GM12878 (cell line): ENCODE measurements around the gene COL21A1. TPM values are rescaled to one million over a fixed set of nuclear protein-coding genes. Genes with fewer than 3 reads are reported as not detected.

Experiments used
- ATAC-seq: fragments of 200-7000 bp; cut with Tn5 transposase; 3 replicates; pipeline ENCODE4 v1.9.1; 2020; ENCODE audit warnings: mild to moderate bottlenecking, moderate library complexity
- BruUV-seq: library from RNA; stranded (reverse); fragments of 400-500 nt; replicated peaks from 2 replicates; lab custom pipeline; 2021; lab: Mats Ljungman, UMichigan
- CTCF ChIA-PET: fragments of 300-600 bp; sonication (Branson Sonifier 250); formaldehyde crosslinking; extraction: SDS; loops from one replicate; lab custom pipeline; 2021; ENCODE audit warnings: inconsistent platforms; lab: Yijun Ruan, JAX
- POLR2A ChIA-PET: fragments of 350-600 bp; formaldehyde crosslinking; extraction: SDS; loops from one replicate; lab custom pipeline; 2021; ENCODE audit warnings: inconsistent platforms; lab: Charles Lee
- RAD21 ChIA-PET: fragments of 300-600 bp; sonication (Branson Sonifier 250); formaldehyde crosslinking; loops from one replicate; lab custom pipeline; 2023; ENCODE audit warnings: antibody characterized with exemption; ENCODE audit not compliant: unreplicated experiment; lab: Charles Lee
- SMC1A ChIA-PET: fragments of 300-600 bp; sonication (Branson Sonifier 250); formaldehyde crosslinking; loops from one replicate; lab custom pipeline; 2023; ENCODE audit not compliant: unreplicated experiment, uncharacterized antibody; lab: Charles Lee
- DNase-seq: peaks from one replicate; pipeline ENCODE4 v3.0.0-alpha.2; 2011; ENCODE audit warnings: low read depth, low spot score
- FAIRE-seq: peaks from 3 replicates; lab custom pipeline; 2011; peaks lifted over from hg19 to GRCh38; lab: Jason Lieb, UNC
- H2AFZ ChIP-seq: 2 replicates; pipeline ENCODE4 v1.6.0; 2011; ENCODE audit warnings: low read depth, low read length, control low read depth; ENCODE audit not compliant: control insufficient read depth
- H3K27ac ChIP-seq: 2 replicates; pipeline ENCODE4 v1.5.1; 2011; ENCODE audit warnings: control low read depth; ENCODE audit not compliant: control insufficient read depth, insufficient read depth
- H3K27me3 ChIP-seq, 2 experiments: replicated peaks in 1 of 2; 2 replicates each; pipeline versions ENCODE4 v1.6.0 to v1.6.1; 2011; ENCODE audit warnings: low read length in 1 of 2; ENCODE audit not compliant: control insufficient read depth in 2 of 2, insufficient read depth in 2 of 2
- H3K36me3 ChIP-seq, 2 experiments: 2 replicates each; pipeline ENCODE4 v1.5.1; 2011; ENCODE audit warnings: low read length in 1 of 2; ENCODE audit not compliant: control insufficient read depth in 2 of 2, insufficient read depth in 2 of 2
- H3K4me1 ChIP-seq: 2 replicates; pipeline ENCODE4 v1.6.1; 2011; ENCODE audit warnings: mild to moderate bottlenecking, low read length, moderate library complexity, mixed read lengths; ENCODE audit not compliant: control insufficient read depth, insufficient read depth
- H3K4me2 ChIP-seq: 2 replicates; pipeline ENCODE4 v1.6.0; 2011; ENCODE audit warnings: control low read depth; ENCODE audit not compliant: control insufficient read depth, insufficient read depth
- H3K4me3 ChIP-seq: fragments of 200-600 bp; sonication (generic); 2 replicates; pipeline ENCODE4 v1.5.1; 2016
- H3K79me2 ChIP-seq: 2 replicates; pipeline ENCODE4 v1.6.0; 2011; ENCODE audit warnings: low read length; ENCODE audit not compliant: control insufficient read depth, insufficient read depth
- H3K9ac ChIP-seq: 2 replicates; pipeline ENCODE4 v1.8.0; 2011; ENCODE audit warnings: low read length, control low read depth, mixed read lengths; ENCODE audit not compliant: control insufficient read depth, insufficient read depth
- H3K9me3 ChIP-seq: replicated peaks from 3 replicates; pipeline ENCODE4 v1.5.1; 2011; ENCODE audit warnings: mild to moderate bottlenecking, low read length; ENCODE audit not compliant: control insufficient read depth, insufficient read depth
- H4K20me1 ChIP-seq: 2 replicates; pipeline ENCODE4 v1.6.0; 2011; ENCODE audit not compliant: control insufficient read depth, insufficient read depth
- ATF7 ChIP-seq: fragments of 450-650 bp; IDR thresholded peaks from 2 replicates; pipeline ENCODE4 v1.6.1; 2016; ENCODE audit warnings: low read depth, mild to moderate bottlenecking
- FOXK2 ChIP-seq: fragments of 450-650 bp; IDR thresholded peaks from 2 replicates; pipeline ENCODE4 v1.6.1; 2017; ENCODE audit warnings: mild to moderate bottlenecking, moderate library complexity
- FOXM1 ChIP-seq: IDR thresholded peaks from 2 replicates; pipeline ENCODE4 v1.6.1; 2012; ENCODE audit warnings: low read depth, mild to moderate bottlenecking, inconsistent platforms, low read length, moderate library complexity
- HCFC1 ChIP-seq: fragments of 150-350 bp; IDR thresholded peaks from 2 replicates; pipeline ENCODE4 v1.6.1; 2014; ENCODE audit warnings: low read length
- IRF4 ChIP-seq: IDR thresholded peaks from 2 replicates; pipeline ENCODE4 v1.6.1; 2011; ENCODE audit warnings: low read depth, low read length
- JUNB ChIP-seq: IDR thresholded peaks from 2 replicates; pipeline ENCODE4 v1.6.1; 2016; ENCODE audit warnings: antibody characterized with exemption, mild to moderate bottlenecking
- MEF2A ChIP-seq: IDR thresholded peaks from 2 replicates; pipeline ENCODE4 v1.6.1; 2011; ENCODE audit warnings: low read depth, mild to moderate bottlenecking, low read length, moderate library complexity; ENCODE audit not compliant: insufficient read depth
- NBN ChIP-seq: fragments of 450-650 bp; IDR thresholded peaks from 2 replicates; pipeline ENCODE4 v1.6.1; 2016
- NR2C2 ChIP-seq: IDR thresholded peaks from 2 replicates; pipeline ENCODE4 v1.6.1; 2011; ENCODE audit warnings: borderline replicate concordance, low read depth; ENCODE audit not compliant: control insufficient read depth, insufficient read length
- PAX5 ChIP-seq: IDR thresholded peaks from 2 replicates; pipeline ENCODE4 v1.6.1; 2011; ENCODE audit warnings: low read depth, low read length, borderline replicate concordance
- PML ChIP-seq: IDR thresholded peaks from 2 replicates; pipeline ENCODE4 v1.6.1; 2012; ENCODE audit warnings: low read length, inconsistent platforms
- POLR2AphosphoS2 ChIP-seq: IDR thresholded peaks from 2 replicates; pipeline ENCODE4 v1.6.1; 2011; ENCODE audit warnings: low read depth, mild to moderate bottlenecking, low read length, improper control_type of control experiment, moderate library complexity
- RBBP5 ChIP-seq: fragments of 200-600 bp; sonication (generic); conservative IDR thresholded peaks from 2 replicates; pipeline ENCODE4 v1.6.1; 2016
- RCOR1 ChIP-seq: conservative IDR thresholded peaks from 2 replicates; pipeline ENCODE4 v1.6.1; 2012; ENCODE audit warnings: low read depth, low read length, improper control_type of control experiment
- RUNX3 ChIP-seq: IDR thresholded peaks from 2 replicates; pipeline ENCODE4 v1.6.1; 2012; ENCODE audit warnings: low read length, inconsistent platforms
- SIX5 ChIP-seq: IDR thresholded peaks from 2 replicates; pipeline ENCODE4 v1.6.1; 2011; ENCODE audit warnings: mild to moderate bottlenecking, low read depth, low read length, moderate library complexity; ENCODE audit not compliant: severe bottlenecking
- SPI1 ChIP-seq: IDR thresholded peaks from 2 replicates; pipeline ENCODE4 v1.6.1; 2011; ENCODE audit warnings: low read depth, mild to moderate bottlenecking, low read length, moderate library complexity, borderline replicate concordance; ENCODE audit not compliant: insufficient read depth
- ZNF24 ChIP-seq: fragments of 450-650 bp; IDR thresholded peaks from 2 replicates; pipeline ENCODE4 v1.6.1; 2017; ENCODE audit warnings: antibody characterized with exemption, mild to moderate bottlenecking
- WGBS: methylation state at CpG from one replicate; pipeline ENCODE4 v1.1.6; 2016; ENCODE audit warnings: low lambda C conversion rate; ENCODE audit not compliant: insufficient replicate concordance, insufficient coverage; ENCODE audit errors: missing lambda C conversion rate; 5-methylcytosine and 5-hydroxymethylcytosine counted together
- in situ Hi-C: fragments of 300-500 bp; cut with MboI; formaldehyde crosslinking; loops from 9 replicates; pipeline ENCODE4 v1.14.3; 2018; ENCODE audit warnings: mixed read lengths
- intact Hi-C: fragments of 100-400 bp; cut with micrococcal nuclease; formaldehyde crosslinking; loops from one replicate; pipeline ENCODE4 v1.14.2; 2022; ENCODE audit not compliant: unreplicated experiment
- polyA plus RNA-seq, 11 experiments: library from polyadenylated mRNA; depleted of rRNA in 4 of 11; unstranded in 6 of 11; stranded (reverse) in 5 of 11; fragments of >200 nt; fragmentation: Nextera tagmentation in 4 of 11; fragmentation: Illumina TruSeq in 1 of 11; extraction: Ambion mirVana in 4 of 11; extraction: Trizol in 1 of 11; gene quantifications; 1 replicate in 1 of 11; 2 replicates in 10 of 11; pipeline versions ENCODE4 v1.2.1 to v1.2.3, GENCODE V29; 2011 to 2016; ENCODE audit warnings: inconsistent platforms in 2 of 11, missing spikeins in 2 of 11, low read depth in 1 of 11
- total RNA-seq, 4 experiments: library from RNA; depleted of rRNA in 3 of 4; stranded (reverse); fragments of >200 nt in 3 of 4; fragmentation: Illumina TruSeq in 1 of 4; extraction: Trizol in 1 of 4; gene quantifications; 2 replicates each; pipeline versions ENCODE4 v1.2.1 to v1.2.3, GENCODE V29; 2013 to 2021
- TF ChIP-seq, protein P1 (sequence below): IDR thresholded peaks from 2 replicates; pipeline ENCODE4 v1.6.1; 2012; ENCODE audit warnings: improper control_type of control experiment, low read depth, low read length; ENCODE audit not compliant: insufficient replicate concordance
- TF ChIP-seq, protein P2 (sequence below): fragments of 450-650 bp; IDR thresholded peaks from 2 replicates; pipeline ENCODE4 v1.6.1; 2017; ENCODE audit warnings: mild to moderate bottlenecking

The COL21A1 gene
- total and polyA plus RNA-seq, 10 of the 15 experiments (the other 5 are each of a cell fraction or from before 2014, with no cell fraction given): 0.10 TPM; not detected in 9

- no peaks in the 10 kb centered on the region for H3K79me2 ChIP-seq
- no peak for DNase-seq
- no peaks in the 10 kb centered on the region for H3K4me1 ChIP-seq
- WGBS: 25% methylated on average over 2 of the region's 2 CpGs
- no peaks in the 10 kb centered on the region for H4K20me1 ChIP-seq
- H3K9ac ChIP-seq: no peak overlapping the region
- SMC1A ChIA-PET: no interaction called here
- intact Hi-C loops (no loop called here), in situ Hi-C loops (no loop called here)
- no TSS peak for BruUV-seq
- ATAC-seq: peak; percentile 86
- FAIRE-seq: no peak
- H3K9me3 ChIP-seq: no peaks in the 10 kb centered on the region
- RAD21 ChIA-PET: no interaction called here
- no peak overlapping the region for H3K27ac ChIP-seq
- H2AFZ ChIP-seq: no peak overlapping the region
- H3K36me3 ChIP-seq: no peaks in the 10 kb centered on the region
- H3K27me3 ChIP-seq: peaks cover 0 to 4% of the 10 kb centered on the region in 2 experiments; a peak in 2 of 4 replicates
- CTCF ChIA-PET: no interaction called here
- no peak overlapping the region for H3K4me2 ChIP-seq
- POLR2A ChIA-PET: no interaction called here
- no peak overlapping the region for H3K4me3 ChIP-seq
- no peak for TF ChIP-seq PAX5
- peak; percentile 9; the same call in 1 of the 2 replicates for TF ChIP-seq SPI1
- no peak for TF ChIP-seq RCOR1
- peak; percentile 16; the same call in 1 of the 2 replicates for TF ChIP-seq RUNX3
- TF ChIP-seq ZNF24: peak; percentile 68
- TF ChIP-seq HCFC1: no peak
- peak; percentile 16; the same call in 1 of the 2 replicates for TF ChIP-seq JUNB
- TF ChIP-seq SIX5: no peak
- TF ChIP-seq IRF4: no peak
- no peak for TF ChIP-seq NR2C2
- no peak for TF ChIP-seq MEF2A
- TF ChIP-seq, protein P1, sequence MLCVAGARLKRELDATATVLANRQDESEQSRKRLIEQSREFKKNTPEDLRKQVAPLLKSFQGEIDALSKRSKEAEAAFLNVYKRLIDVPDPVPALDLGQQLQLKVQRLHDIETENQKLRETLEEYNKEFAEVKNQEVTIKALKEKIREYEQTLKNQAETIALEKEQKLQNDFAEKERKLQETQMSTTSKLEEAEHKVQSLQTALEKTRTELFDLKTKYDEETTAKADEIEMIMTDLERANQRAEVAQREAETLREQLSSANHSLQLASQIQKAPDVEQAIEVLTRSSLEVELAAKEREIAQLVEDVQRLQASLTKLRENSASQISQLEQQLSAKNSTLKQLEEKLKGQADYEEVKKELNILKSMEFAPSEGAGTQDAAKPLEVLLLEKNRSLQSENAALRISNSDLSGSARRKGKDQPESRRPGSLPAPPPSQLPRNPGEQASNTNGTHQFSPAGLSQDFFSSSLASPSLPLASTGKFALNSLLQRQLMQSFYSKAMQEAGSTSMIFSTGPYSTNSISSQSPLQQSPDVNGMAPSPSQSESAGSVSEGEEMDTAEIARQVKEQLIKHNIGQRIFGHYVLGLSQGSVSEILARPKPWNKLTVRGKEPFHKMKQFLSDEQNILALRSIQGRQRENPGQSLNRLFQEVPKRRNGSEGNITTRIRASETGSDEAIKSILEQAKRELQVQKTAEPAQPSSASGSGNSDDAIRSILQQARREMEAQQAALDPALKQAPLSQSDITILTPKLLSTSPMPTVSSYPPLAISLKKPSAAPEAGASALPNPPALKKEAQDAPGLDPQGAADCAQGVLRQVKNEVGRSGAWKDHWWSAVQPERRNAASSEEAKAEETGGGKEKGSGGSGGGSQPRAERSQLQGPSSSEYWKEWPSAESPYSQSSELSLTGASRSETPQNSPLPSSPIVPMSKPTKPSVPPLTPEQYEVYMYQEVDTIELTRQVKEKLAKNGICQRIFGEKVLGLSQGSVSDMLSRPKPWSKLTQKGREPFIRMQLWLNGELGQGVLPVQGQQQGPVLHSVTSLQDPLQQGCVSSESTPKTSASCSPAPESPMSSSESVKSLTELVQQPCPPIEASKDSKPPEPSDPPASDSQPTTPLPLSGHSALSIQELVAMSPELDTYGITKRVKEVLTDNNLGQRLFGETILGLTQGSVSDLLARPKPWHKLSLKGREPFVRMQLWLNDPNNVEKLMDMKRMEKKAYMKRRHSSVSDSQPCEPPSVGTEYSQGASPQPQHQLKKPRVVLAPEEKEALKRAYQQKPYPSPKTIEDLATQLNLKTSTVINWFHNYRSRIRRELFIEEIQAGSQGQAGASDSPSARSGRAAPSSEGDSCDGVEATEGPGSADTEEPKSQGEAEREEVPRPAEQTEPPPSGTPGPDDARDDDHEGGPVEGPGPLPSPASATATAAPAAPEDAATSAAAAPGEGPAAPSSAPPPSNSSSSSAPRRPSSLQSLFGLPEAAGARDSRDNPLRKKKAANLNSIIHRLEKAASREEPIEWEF: no peak
- TF ChIP-seq, protein P2, sequence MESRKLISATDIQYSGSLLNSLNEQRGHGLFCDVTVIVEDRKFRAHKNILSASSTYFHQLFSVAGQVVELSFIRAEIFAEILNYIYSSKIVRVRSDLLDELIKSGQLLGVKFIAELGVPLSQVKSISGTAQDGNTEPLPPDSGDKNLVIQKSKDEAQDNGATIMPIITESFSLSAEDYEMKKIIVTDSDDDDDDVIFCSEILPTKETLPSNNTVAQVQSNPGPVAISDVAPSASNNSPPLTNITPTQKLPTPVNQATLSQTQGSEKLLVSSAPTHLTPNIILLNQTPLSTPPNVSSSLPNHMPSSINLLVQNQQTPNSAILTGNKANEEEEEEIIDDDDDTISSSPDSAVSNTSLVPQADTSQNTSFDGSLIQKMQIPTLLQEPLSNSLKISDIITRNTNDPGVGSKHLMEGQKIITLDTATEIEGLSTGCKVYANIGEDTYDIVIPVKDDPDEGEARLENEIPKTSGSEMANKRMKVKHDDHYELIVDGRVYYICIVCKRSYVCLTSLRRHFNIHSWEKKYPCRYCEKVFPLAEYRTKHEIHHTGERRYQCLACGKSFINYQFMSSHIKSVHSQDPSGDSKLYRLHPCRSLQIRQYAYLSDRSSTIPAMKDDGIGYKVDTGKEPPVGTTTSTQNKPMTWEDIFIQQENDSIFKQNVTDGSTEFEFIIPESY: no peak
- peak; percentile 64 for TF ChIP-seq ATF7
- TF ChIP-seq FOXK2: no peak
- TF ChIP-seq RBBP5: no peak
- TF ChIP-seq PML: no peak
- TF ChIP-seq FOXM1: no peak
- no peak for TF ChIP-seq NBN
- no peak for TF ChIP-seq POLR2AphosphoS2
Observed at GRCh38 chr6:56243518-56244070, 3.8 kb downstream of the COL21A1 start.
